Left lung (tissue), 10 donors: ENCODE measurements around the gene CTPS1. TPM values are rescaled to one million over a fixed set of nuclear protein-coding genes. Genes with fewer than 3 reads are reported as not detected.
A peak's percentile ranks its signal among the peaks of the same experiment; 100 is the strongest.

Experiments
- ATAC-seq: fragments of 200-7000 bp; cut with Tn5 transposase; one replicate; pipeline ENCODE4 v1.9.1; 2020; ENCODE audit warnings: moderate library complexity
- DNase-seq, 4 donors: peaks; one replicate each; pipeline ENCODE4 v3.0.0-alpha.2; 2013 to 2020
- H3K27ac ChIP-seq, 2 donors: fragments of 200-600 bp; sonication (generic) in 1 of 2; one replicate each; pipeline versions ENCODE4 v1.5.0 to v1.8.0; 2020 to 2021
- H3K27me3 ChIP-seq, 2 donors: fragments of 200-600 bp; sonication (generic) in 1 of 2; one replicate each; pipeline versions ENCODE4 v1.5.0 to v1.8.0; 2020 to 2021
- H3K36me3 ChIP-seq, 2 donors: fragments of 200-600 bp; sonication (generic) in 1 of 2; one replicate each; pipeline versions ENCODE4 v1.5.0 to v1.8.0; 2020 to 2021
- H3K4me1 ChIP-seq, 2 donors: fragments of 200-600 bp; one replicate each; pipeline ENCODE4 v1.8.0; 2021
- H3K4me3 ChIP-seq, 2 donors: fragments of 200-600 bp; sonication (generic) in 1 of 2; one replicate each; pipeline versions ENCODE4 v1.5.0 to v1.8.0; 2020 to 2021; ENCODE audit warnings: mild to moderate bottlenecking in 1 of 2
- H3K9me3 ChIP-seq, 2 donors: fragments of 200-600 bp; sonication (generic) in 1 of 2; one replicate each; pipeline versions ENCODE4 v1.5.0 to v1.8.0; 2020 to 2021
- CTCF ChIP-seq, 2 donors: fragments of 200-600 bp; sonication (generic) in 1 of 2; IDR thresholded peaks; one replicate each; pipeline versions ENCODE4 v1.5.0 to v1.8.0; 2021; ENCODE audit warnings: antibody characterized with exemption in 2 of 2
- intact Hi-C, 2 donors: fragments of 100-400 bp; cut with DNase I; formaldehyde crosslinking; loops; one replicate each; pipeline versions ENCODE4 v1.11.2 to v1.14.2; 2022
- polyA plus RNA-seq, 6 donors: library from polyadenylated mRNA; unstranded; fragments of 120-200 nt; gene quantifications; one replicate each; pipeline ENCODE4 v1.2.1, GENCODE V29; 2013; ENCODE audit not compliant: insufficient read length in 6 of 6
- total RNA-seq, 2 donors: library from RNA; stranded (reverse); fragmentation: NEBNext Ultra II Directional; extraction: Animal tissue kit (Norgen Biotek cat#: 25700); gene quantifications; one replicate each; pipeline ENCODE4 v1.2.1, GENCODE V29; 2021
- donor health status: DM: no; HTN: yes; CAD: no.
- donor health status: DM: no; HTN: no; CAD: no.

The CTPS1 gene
- total and polyA plus RNA-seq, 8 donors: 19.3 to 39.5 (median 24.1) TPM

GRCh38 chr1:41033272-41033671 is 53.8 kb downstream of the CTPS1 start:
- intact Hi-C loops: no loop called here
- H3K36me3 ChIP-seq: peaks cover 0 to 74% of the 10 kb centered on the region in 2 donors
- no peak for TF ChIP-seq CTCF (IDR thresholded peaks at IDR 0.05)

GRCh38 chr1:41037116-41037903 is 57.8 kb downstream of the CTPS1 start:
- Histone ChIP-seq H3K27ac (no peak overlapping the region), H3K9me3 (no peaks in the 10 kb centered on the region), H3K27me3 (no peaks in the 10 kb centered on the region), H3K36me3 (peaks cover 0 to 68% of the 10 kb centered on the region in 2 donors), H3K4me3 (no peak overlapping the region), H3K4me1 (no peaks in the 10 kb centered on the region)
- intact Hi-C loops: no loop called here
- no peak for TF ChIP-seq CTCF (IDR thresholded peaks at IDR 0.05)
- ATAC-seq (no peak), DNase-seq (no peak)

More at GRCh38 chr1:41033272-41033671, 53.8 kb downstream of the CTPS1 start:
- DNase-seq (no peak), ATAC-seq (no peak)
- Histone ChIP-seq H3K27ac (no peak overlapping the region), H3K27me3 (no peaks in the 10 kb centered on the region), H3K4me3 (no peak overlapping the region), H3K9me3 (no peaks in the 10 kb centered on the region), H3K4me1 (no peaks in the 10 kb centered on the region)

GRCh38 chr1:41038110-41038509 is 58.6 kb downstream of the CTPS1 start:
- H3K36me3 ChIP-seq: peaks cover 0 to 60% of the 10 kb centered on the region in 2 donors

GRCh38 chr1:41041614-41042270 is 62.2 kb downstream of the CTPS1 start:
- peaks cover 0 to 52% of the 10 kb centered on the region in 2 donors for H3K36me3 ChIP-seq
- ATAC-seq: no peak
- no peak for TF ChIP-seq CTCF (IDR thresholded peaks at IDR 0.05)
- DNase-seq: no peak
- no peak overlapping the region for H3K27ac ChIP-seq
- H3K9me3 ChIP-seq: no peaks in the 10 kb centered on the region
- intact Hi-C loops: no loop called here
- H3K27me3 ChIP-seq: no peaks in the 10 kb centered on the region
- peaks cover 0 to 22% of the 10 kb centered on the region in 2 donors for H3K4me1 ChIP-seq
- H3K4me3 ChIP-seq: no peak overlapping the region

More at GRCh38 chr1:41038110-41038509, 58.6 kb downstream of the CTPS1 start:
- DNase-seq (no peak), ATAC-seq (no peak)
- no peak for TF ChIP-seq CTCF (IDR thresholded peaks at IDR 0.05)
- Histone ChIP-seq H3K27ac (no peak overlapping the region), H3K9me3 (no peaks in the 10 kb centered on the region), H3K4me1 (no peaks in the 10 kb centered on the region), H3K27me3 (no peaks in the 10 kb centered on the region), H3K4me3 (no peak overlapping the region)
- intact Hi-C loops: no loop called here

GRCh38 chr1:41044187-41044586 is 64.7 kb downstream of the CTPS1 start:
- intact Hi-C loops: no loop called here

More at GRCh38 chr1:41044187-41044586, 64.7 kb downstream of the CTPS1 start:
- peak overlapping the region in 1 of 2 donors; percentile 61 for H3K27ac ChIP-seq
- peaks cover 0 to 25% of the 10 kb centered on the region in 2 donors for H3K4me1 ChIP-seq
- DNase-seq (no peak), ATAC-seq (no peak)
- no peaks in the 10 kb centered on the region for H3K27me3 ChIP-seq
- peaks cover 0 to 51% of the 10 kb centered on the region in 2 donors for H3K36me3 ChIP-seq
- H3K9me3 ChIP-seq: no peaks in the 10 kb centered on the region
- H3K4me3 ChIP-seq: no peak overlapping the region
- no peak for TF ChIP-seq CTCF (IDR thresholded peaks at IDR 0.05)
